Muscle layer of colon (tissue), 2 donors: Measurements from ENCODE around the gene OR1N1.
"Not testable (repeated sequence)": the region's sequence is repeated elsewhere in the genome, so short reads cannot be mapped to it uniquely, and the experiment has no call there.

Source experiments
- H3K27ac ChIP-seq: one replicate; pipeline ENCODE4 v1.7.0; 2013; ENCODE audit warnings: low read depth, mild to moderate bottlenecking, low read length, moderate library complexity
- H3K27me3 ChIP-seq, 2 donors: one replicate each; pipeline ENCODE4 v1.7.0; 2013; ENCODE audit warnings: low read length in 2 of 2, mild to moderate bottlenecking in 2 of 2; ENCODE audit not compliant: insufficient read depth in 2 of 2, control insufficient read depth in 1 of 2
- H3K36me3 ChIP-seq: one replicate; pipeline ENCODE4 v1.7.0; 2013; ENCODE audit warnings: mild to moderate bottlenecking, low read length; ENCODE audit not compliant: insufficient read depth
- H3K4me1 ChIP-seq: one replicate; pipeline ENCODE4 v1.7.0; 2013; ENCODE audit warnings: mild to moderate bottlenecking, low read length; ENCODE audit not compliant: insufficient read depth
- H3K4me3 ChIP-seq, 2 donors: one replicate each; pipeline ENCODE4 v1.7.0; 2013; ENCODE audit warnings: low read length in 2 of 2, low read depth in 1 of 2, mild to moderate bottlenecking in 1 of 2, moderate library complexity in 1 of 2
- H3K9ac ChIP-seq: one replicate; pipeline ENCODE4 v1.7.0; 2013; ENCODE audit warnings: low read length
- H3K9me3 ChIP-seq: one replicate; pipeline ENCODE4 v1.7.0; 2013; ENCODE audit warnings: mild to moderate bottlenecking, low read length
- donor health status: abdominal sarcoma.
- donor health status: Adenocarcinoma of cecum.

OR1N1 gene, protein sequence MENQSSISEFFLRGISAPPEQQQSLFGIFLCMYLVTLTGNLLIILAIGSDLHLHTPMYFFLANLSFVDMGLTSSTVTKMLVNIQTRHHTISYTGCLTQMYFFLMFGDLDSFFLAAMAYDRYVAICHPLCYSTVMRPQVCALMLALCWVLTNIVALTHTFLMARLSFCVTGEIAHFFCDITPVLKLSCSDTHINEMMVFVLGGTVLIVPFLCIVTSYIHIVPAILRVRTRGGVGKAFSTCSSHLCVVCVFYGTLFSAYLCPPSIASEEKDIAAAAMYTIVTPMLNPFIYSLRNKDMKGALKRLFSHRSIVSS

DNA sequence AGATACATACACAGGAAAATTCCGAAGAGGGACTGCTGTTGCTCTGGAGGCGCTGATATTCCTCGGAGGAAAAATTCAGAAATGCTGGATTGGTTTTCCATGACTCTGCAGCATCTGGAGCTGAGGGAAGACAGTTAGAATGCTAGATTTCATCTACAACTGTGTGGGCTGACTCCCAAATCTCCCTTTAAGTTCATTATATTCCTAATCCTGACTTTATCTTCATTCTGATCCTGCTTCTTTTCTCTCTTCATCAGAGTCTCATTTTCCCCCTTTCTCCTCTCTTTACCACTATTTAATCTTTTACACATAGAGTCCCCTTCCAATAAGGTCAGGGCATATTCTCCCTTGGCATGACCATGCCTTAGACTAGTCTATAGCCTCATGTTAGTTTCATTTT, at the start of gene OR1N1:
Gene OR1N1 (minus strand): TSS at position 101 of the 400 bp plus-strand sequence. CDS start 0 bp downstream, at position 101.
- H3K4me3 ChIP-seq, result no peak within 1 kb of the TSS
- H3K27me3 ChIP-seq, result no peaks in the 10 kb centered on the region
- H3K9me3 ChIP-seq, result no peaks in the 10 kb centered on the region
- no peak within 1 kb of the TSS for H3K9ac ChIP-seq
- no peaks in the 10 kb centered on the region for H3K36me3 ChIP-seq
- no peaks in the 10 kb centered on the region for H3K4me1 ChIP-seq
- no peak within 1 kb of the TSS for H3K27ac ChIP-seq

DNA sequence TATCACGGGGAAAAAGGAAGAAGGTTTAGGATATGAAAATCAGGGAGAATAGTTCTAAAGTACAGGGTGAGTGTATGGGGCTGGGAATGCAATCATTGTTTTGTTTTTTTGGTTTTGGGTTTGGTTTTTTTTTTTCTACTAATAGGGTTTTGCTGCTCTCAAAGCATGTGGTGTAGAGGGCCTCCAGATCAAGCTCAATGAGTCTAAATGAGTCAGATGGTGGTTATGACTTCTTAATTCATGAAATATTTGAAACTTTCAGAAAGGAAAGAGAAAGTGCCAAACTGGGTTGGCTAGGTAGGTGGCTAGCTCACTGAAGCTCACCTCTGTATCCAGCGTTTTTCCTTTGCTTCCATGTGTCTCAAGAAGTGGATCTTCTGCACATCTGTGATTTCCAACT, 45.4 kb upstream of the OR1N1 start:
- Histone ChIP-seq H3K27ac (no peak overlapping the region), H3K4me3 (no peak overlapping the region), H3K9ac (no peak overlapping the region), H3K36me3 (no peaks in the 10 kb centered on the region), H3K9me3 (no peaks in the 10 kb centered on the region), H3K4me1 (no peaks in the 10 kb centered on the region), H3K27me3 (no peaks in the 10 kb centered on the region)

GRCh38 chr9:122567901-122568300, 40.8 kb upstream of the OR1N1 start:
- H3K4me3 ChIP-seq, result no peak overlapping the region
- H3K36me3 ChIP-seq, result no peaks in the 10 kb centered on the region
- no peaks in the 10 kb centered on the region for H3K27me3 ChIP-seq
- no peaks in the 10 kb centered on the region for H3K4me1 ChIP-seq
- no peak overlapping the region for H3K27ac ChIP-seq
- peaks cover 5% of the 10 kb centered on the region for H3K9me3 ChIP-seq
- no peak overlapping the region for H3K9ac ChIP-seq

DNA sequence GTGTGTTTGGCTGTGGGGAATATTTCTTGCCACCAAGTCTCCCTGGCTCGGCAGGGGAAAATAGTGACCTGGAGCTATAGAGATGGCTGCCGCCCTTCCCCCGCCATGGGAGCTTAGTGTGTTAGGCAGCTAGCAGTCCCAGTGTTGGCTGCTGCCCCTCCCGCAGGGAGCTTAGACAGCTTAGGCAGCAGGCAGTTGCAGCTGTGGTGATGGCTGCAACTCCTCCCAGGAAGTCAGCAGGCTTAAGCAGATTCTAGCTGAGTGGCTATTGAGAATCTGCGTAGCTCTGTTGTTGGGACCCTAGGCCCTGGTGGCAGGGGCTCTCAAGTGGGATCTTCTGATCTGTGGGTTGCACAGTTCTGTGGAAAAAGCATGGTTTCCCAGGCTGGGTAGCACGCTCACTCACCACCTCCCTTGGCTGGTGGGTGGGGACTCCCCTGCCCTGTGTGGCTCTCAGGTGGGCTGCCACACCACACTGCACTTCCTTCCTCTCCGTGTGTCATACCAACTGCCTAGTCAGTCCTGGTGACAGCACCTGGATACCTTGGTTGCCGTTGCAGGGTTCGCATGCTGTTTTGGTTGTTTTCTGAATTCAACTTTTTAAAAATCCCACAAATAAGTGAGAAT, 35.2 kb upstream of the OR1N1 start:
- Histone ChIP-seq H3K27me3 (no peaks in the 10 kb centered on the region), H3K36me3 (no peaks in the 10 kb centered on the region), H3K27ac (no peak overlapping the region), H3K9me3 (peaks cover 5% of the 10 kb centered on the region), H3K9ac (no peak overlapping the region), H3K4me3 (no peak overlapping the region), H3K4me1 (no peaks in the 10 kb centered on the region)

DNA sequence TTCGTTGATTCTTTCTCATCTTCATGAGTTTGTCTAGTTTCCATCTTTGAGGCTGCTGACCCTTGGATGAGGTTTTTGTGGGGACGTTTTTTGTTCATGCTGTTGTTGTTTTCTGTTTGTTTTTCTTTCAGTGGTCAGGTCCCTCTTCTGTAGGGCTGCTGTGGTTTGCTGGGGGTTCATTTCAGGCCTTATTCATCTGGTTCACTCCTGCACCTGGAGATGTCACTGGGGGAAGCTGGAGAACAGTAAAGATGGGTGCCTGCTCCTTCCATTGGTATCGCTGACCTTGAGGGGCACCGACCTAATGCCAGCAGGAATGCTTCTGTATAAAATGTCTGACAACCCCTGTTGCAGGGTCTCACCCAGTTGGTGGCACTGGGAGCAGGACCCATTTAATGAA, 34.4 kb upstream of the OR1N1 start:
- Histone ChIP-seq H3K4me1 (no peaks in the 10 kb centered on the region), H3K27me3 (no peaks in the 10 kb centered on the region), H3K9ac (no peak overlapping the region), H3K36me3 (no peaks in the 10 kb centered on the region), H3K4me3 (no peak overlapping the region), H3K27ac (no peak overlapping the region), H3K9me3 (peaks cover 5% of the 10 kb centered on the region)

DNA sequence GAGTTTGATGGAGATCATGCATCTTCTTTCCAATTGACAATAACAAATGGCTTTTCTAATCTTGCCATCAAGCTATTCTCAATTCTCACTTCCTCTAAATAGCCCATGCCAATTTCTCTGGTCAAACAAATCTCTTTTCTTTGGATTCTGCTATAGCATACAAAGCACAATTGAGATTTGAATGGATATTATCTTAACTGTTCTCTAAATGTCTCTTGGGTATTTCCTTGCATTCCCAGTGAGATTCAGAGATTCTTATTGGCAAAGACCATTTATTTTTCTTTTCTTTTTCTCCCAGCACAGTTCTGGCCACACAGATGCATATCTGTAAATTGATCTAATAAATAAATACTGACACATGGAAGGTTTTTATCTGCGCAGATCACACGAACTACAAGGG, 25.7 kb upstream of the OR1N1 start, which contains the start of gene OR1N2:
Gene OR1N2 (plus strand): TSS at position 301 of the 400 bp plus-strand sequence. CDS start 100 bp downstream, outside the sequence.
- no peaks in the 10 kb centered on the region for H3K4me1 ChIP-seq
- no peak within 1 kb of the TSS for H3K9ac ChIP-seq
- H3K4me3 ChIP-seq, result no peak within 1 kb of the TSS
- H3K36me3 ChIP-seq, result no peaks in the 10 kb centered on the region
- no peaks in the 10 kb centered on the region for H3K27me3 ChIP-seq
- no peak within 1 kb of the TSS for H3K27ac ChIP-seq
- no peaks in the 10 kb centered on the region for H3K9me3 ChIP-seq

DNA sequence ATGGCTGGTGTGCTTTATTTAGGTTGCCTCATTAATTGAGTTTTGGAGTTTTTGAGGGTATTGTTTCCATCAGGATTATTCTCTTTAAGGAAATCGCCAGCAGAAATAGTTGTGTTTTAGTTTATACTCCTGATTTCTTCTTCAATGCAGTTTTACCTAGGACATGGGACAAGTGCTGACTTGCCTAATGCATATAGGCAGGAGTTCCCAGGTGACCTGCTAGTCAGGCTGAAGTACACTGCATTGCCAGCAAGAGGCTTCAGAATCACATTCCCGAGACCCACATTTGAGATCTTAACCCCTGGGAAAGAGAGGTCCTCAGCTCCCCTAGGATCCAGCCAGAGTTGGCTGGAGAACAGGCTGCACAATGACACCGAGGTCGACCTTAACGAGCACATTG, 24.3 kb upstream of the OR1N1 start:
- no peaks in the 10 kb centered on the region for H3K27me3 ChIP-seq
- H3K4me3 ChIP-seq, result no peak overlapping the region

DNA sequence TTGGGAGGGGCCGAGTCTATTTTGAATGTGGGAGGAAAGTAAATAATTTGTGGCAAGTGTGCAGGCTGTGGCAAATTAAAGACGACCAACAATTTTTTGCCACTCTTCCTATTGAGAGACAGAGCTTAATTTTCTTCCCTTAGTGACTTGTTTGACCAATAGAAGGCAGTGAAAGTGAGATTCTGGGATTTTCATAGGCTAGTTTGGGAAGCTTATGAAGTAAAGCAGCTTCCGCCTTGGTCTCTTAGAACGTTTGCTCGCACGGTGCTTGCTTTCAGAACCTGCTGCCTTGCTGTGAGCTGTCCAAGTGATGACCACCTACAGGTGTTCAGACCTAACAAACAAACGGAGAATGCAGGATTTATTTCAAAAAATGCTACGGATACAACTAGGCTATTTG, 19.1 kb upstream of the OR1N1 start:
- Histone ChIP-seq H3K4me1 (no peaks in the 10 kb centered on the region), H3K4me3 (no peak overlapping the region), H3K9me3 (no peaks in the 10 kb centered on the region), H3K9ac (no peak overlapping the region), H3K27me3 (no peaks in the 10 kb centered on the region), H3K27ac (no peak overlapping the region), H3K36me3 (no peaks in the 10 kb centered on the region)

More for the DNA sequence above, 24.3 kb upstream of the OR1N1 start:
- Histone ChIP-seq H3K36me3 (no peaks in the 10 kb centered on the region), H3K27ac (no peak overlapping the region), H3K9me3 (no peaks in the 10 kb centered on the region), H3K4me1 (no peaks in the 10 kb centered on the region), H3K9ac (no peak overlapping the region)

DNA sequence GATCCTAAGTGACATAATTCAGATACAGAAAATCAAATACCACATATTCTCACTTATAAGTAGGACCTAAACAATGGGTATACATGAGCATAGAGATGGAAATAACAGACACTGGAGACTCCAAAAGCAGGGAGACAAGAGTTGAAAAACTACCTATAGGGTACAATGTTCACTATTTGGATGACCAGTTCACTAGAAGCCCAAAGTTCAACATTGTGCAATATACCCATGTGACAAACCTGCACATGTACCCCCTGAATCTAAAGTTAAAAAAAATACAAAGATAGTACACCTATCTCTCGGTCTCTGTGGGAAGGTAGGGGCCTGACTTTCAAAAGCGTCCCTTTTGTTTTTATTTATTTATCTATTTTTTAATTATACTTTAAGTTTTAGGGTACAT, 11.7 kb upstream of the OR1N1 start:
- H3K4me1 ChIP-seq, result no peaks in the 10 kb centered on the region
- H3K4me3 ChIP-seq, result no peak overlapping the region
- no peak overlapping the region for H3K9ac ChIP-seq
- no peaks in the 10 kb centered on the region for H3K27me3 ChIP-seq
- H3K9me3 ChIP-seq, result no peaks in the 10 kb centered on the region
- no peak overlapping the region for H3K27ac ChIP-seq
- no peaks in the 10 kb centered on the region for H3K36me3 ChIP-seq

DNA sequence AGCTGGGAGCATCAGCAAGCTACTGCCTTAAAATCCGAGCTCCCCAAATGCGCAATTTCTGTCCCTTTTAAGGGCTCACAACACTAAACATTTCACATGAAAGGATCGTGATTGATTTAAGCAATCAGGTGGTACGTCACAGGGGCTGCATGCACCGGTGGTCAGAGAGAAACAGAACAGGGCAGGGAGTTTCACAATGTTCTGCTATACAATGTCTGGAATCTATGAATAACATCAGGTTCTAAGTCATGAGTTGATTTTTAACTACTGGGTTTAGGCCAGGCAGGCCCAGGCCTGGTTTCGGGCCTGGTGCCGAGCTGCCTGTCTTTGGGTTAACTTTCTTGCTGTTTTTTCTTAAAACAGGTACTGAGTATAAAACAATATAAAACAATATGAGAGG, 10.0 kb upstream of the OR1N1 start:
- not testable (repeated sequence) for H3K27me3 ChIP-seq, H3K9me3 ChIP-seq, H3K9ac ChIP-seq, H3K27ac ChIP-seq, H3K36me3 ChIP-seq, H3K4me3 ChIP-seq, H3K4me1 ChIP-seq

DNA sequence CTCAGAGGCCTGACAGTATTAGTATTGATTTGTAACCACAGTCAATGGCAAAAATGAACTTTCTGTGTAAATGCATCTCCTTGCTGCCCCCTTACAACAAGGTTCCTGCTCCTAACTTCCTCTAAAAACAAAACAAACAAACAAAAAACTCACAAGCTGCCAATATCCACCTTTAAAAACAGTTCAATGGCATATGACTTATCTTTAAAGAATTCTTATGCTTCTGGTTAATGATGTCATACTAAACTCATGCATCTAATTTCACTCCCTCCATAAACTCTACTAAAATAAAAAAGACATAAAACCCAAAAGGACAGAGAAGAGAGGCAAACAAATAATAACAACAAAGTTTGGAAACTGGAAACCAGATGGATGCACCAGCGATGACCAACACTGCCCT, 9.0 kb upstream of the OR1N1 start:
- no peaks in the 10 kb centered on the region for H3K36me3 ChIP-seq
- H3K4me3 ChIP-seq, result no peak overlapping the region
- H3K27ac ChIP-seq, result no peak overlapping the region
- H3K27me3 ChIP-seq, result no peaks in the 10 kb centered on the region
- H3K9me3 ChIP-seq, result no peaks in the 10 kb centered on the region
- no peaks in the 10 kb centered on the region for H3K4me1 ChIP-seq
- no peak overlapping the region for H3K9ac ChIP-seq

DNA sequence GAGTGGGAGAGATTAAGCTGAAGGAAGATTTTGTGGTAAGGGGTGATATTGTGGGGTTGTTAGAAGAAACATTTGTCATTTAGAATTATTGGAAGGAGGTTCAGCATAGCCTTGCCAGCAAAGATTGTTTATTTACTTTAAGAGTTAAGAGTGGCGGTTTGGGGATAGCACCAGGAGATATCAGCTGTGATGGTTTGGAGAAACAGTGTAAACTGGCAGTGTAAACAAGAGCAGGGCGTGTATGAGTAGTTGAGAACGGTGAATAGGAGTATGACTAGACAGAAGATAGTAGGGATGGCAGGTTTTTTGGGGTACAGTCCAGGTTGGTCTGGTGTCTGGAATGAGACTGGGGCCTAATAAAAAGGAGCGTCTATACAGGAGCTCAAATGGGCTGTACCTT, 4.1 kb upstream of the OR1N1 start:
- not testable (repeated sequence) for H3K4me3 ChIP-seq, H3K36me3 ChIP-seq, H3K27me3 ChIP-seq, H3K9me3 ChIP-seq, H3K9ac ChIP-seq, H3K4me1 ChIP-seq, H3K27ac ChIP-seq
